ENCODE measurements around the gene FTCD.

The FTCD gene

DNA sequence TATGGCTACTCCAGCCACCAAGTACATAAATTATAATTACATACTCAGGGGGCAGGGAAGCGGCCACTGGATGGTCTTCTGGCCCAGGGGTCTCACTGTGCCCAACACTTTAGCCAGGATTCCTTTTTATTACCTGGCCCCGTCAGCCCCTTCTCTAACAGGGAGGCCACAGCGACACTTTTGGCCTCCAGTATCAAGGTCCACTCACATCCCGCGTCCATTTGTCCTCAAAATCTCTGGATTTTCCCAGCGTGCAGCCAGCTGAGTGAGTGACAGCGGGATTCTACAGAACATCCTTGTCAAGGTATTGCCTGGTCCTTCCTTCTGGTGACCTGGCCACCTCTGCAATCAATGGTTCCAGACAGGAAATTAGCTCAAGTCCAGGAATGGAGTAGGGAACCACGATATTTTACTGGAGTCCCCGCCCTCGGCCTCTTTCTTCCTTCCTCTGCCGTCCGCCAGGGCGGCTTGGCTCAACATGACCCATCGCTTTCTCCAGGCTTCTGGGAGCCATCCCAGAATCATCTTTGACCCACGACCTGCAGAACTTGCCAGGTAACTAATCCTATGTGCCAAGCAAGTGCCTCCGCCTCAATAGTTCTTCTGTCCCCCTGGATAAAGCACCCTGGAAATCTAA lies 60.2 kb downstream of the FTCD start:
- in situ Hi-C loops (cut with MboI; ENCODE audit: low sequenced_read_pairs): no loop called here

DNA sequence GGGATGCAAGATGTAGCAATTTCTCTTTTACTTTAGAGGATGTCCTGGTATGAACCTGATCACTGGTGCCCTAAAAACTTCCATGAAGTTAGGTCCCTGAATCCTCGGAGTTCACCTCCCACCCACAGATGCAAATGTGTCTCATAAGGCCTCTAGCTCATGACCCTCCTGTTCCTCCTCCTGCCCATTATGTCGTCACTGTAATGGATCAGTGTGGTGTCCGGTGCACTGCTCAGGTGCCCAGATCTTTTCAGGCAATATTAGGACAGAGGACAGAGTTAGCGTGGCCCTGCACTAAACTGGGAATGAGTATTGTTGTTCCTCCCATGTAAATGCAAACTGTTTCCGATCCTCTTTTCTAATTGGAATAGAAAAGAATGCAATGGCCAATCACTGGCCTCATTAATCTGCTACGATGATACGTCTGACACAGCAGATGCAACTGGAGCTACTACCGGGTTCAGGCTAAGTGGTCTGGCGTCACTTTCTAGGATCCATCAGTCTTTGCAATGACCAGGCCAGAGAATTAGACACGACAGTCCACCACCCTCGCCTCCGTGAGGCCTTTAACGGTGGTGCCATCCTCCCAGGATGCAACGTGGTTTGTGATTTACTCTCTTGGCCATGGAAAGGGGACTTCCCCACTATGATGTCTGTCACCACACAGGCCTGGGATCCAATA lies 60.8 kb downstream of the FTCD start:
- in situ Hi-C loops (cut with MboI; ENCODE audit: low sequenced_read_pairs): no loop called here

DNA sequence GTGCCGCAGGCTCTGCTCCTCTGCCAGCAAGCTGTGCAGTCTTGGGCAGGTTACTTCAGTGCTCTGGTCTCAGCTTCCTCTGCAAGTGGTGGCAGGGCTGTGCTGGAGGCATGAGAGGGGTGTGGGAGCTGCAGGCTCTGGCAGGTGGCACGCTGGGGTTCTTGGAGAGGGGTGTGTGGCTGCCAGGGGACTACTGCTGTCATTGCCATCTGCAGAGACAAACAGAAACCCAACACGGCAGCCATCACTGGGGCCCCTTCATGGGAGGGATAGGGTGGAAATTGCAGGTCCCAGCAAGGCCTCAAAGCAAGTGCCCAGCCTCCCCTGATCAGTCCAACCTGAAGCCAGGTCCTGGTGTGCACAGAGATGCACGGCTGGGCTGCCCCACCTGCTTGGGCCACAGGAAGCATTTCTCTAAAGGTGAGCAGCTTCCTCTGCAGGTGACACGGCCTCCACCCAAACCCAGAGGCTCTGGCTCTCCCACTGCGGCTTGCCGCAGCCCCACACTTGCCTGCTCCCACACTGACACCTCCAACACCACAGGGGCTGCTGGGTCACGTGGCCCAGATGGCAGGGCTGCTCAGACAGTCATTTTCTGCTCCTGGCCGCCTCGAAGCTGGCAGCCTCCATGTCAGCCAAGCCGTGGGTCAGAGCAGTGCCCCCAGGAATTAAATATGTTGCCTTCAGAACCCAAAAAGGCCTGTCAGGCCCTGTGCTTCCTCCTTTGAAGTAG lies 61.5 kb downstream of the FTCD start:
- in situ Hi-C loops (cut with MboI; ENCODE audit: low sequenced_read_pairs): no loop called here

DNA sequence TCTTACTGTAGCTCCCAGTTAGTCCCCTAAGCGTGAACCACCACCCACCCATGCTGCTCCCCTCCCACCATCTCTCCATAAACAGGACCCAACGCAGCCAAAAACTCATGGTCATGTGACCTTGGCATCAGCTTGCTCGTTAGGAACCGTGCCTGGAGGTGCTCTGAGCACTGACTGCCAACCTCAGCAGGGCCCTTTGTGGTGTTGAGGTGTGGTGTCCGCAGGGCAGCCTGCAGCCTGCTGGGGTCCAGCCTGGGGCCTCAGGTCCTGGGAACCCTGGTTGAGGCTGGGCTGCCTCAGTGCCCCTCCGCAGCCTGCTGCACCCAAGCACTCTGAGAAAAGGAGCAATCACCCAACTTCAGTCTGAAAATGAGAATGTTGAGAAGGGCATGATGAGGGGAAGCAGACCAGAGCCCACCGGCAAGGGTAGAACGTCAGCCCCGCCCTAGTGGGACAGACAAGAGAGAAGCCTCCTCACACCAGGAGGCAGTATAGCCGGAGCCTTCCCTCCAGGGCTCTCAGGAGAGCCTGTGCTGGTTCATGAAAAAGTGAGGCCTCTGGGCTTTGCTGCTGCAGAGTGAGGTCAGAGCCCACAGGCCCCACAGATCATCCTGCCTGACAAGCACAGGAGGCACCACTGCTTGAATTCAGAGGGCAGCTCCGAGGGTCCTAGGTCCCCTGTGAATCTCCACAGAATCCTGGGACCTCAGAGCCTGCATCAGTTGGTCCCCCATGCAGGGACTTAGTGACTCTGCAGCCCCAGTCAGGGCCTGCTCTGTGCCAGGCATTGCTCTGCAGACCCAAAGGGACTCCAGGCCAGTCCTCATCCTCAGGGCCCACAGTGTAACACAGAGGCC lies 62.3 kb downstream of the FTCD start:
- in situ Hi-C loops (cut with MboI; ENCODE audit: low sequenced_read_pairs): no loop called here

DNA sequence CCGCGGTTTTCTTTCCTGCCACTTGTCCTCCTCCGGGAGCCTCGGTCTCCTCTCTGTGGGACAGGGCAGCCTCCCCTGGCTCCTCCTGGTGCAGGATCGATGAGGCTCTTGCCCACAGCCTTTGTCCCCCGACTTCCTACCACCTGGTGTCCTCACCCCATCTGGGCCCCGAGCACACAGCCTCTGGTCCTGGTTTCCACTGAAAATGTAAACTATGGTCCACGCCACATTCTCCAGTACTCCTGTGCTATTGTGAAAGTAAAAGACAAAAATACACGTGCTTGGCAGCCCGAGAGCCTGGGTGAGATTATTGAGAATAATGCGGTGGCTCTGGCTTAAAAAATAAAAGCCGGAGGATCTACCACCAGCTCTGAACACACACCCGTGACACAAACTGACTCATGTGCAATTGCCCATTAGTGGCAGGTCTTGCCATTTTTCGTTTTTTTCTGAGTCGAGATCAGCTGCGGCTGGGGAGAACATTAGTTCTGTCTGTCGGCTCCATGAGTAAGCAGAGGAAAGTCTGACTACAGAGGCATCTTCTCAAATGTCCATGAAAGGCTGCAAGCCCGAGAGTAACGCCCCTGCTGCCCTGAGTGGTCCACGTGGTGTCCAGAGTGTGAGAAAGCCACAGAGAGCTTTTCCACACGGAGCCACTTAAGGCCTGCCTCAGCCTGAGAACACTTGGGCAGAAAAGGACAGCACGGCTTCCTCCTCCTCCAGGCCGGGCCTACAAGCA lies 63.2 kb downstream of the FTCD start:
- in situ Hi-C loops (cut with MboI; ENCODE audit: low sequenced_read_pairs): no loop called here

DNA sequence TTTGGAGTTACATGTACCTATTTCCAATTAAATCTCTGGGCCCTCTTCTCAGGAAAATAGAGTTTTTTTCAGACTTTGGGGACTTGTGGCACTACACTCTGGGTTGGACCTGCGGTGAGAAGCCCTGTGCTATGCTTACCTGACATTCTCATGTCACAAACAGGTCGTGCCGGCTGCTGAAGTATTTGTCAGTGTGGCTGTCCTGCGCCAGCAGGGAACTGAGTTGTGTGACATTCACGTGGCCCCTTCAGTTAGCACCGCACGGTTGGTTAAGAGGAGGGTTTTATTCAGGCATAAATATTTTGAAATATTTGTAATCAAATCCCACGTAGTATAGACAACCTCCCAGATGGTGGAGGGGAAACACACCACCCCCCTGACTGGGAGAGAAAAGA lies 63.8 kb downstream of the FTCD start:
- in situ Hi-C loops (cut with MboI; ENCODE audit: low sequenced_read_pairs): no loop called here

DNA sequence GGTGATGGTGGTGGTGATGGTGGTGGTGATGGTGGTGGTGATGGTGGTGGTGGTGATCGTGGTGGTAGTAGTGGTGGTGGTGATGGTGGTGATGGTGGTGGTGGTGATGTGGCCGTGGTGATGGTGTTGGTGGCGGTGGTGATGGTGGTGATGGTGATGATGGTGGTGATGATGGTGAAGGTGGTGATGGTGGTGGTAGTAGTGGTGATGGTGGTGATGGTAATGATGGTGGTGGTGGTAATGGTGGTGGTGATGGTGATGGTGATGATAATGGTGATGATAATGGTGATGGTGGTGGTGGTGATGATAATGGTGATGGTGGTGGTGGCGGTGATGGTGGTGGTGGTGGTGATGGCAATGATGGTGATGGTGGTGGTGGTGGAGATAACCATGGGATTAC lies 64.3 kb downstream of the FTCD start:
- in situ Hi-C loops (cut with MboI; ENCODE audit: low sequenced_read_pairs): no loop called here

DNA sequence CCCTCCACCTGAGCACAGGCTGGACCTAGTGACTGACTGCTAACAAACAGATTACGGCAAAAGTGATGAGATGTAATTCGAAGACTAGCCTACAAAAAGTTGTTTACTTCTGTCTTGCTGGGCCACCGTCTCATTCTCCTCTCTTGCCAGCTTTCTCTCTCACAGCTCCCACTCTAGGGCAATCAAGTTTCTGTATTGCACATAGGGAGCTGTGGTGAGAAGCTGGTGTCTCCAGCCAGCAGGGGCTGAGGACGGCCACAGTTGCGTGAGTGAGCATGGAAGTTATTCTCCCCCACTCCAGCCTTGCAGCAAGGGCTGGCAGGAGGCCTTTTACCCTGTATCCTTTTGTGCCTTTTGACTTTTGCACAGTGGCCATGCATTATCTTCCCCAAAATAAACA lies 66.1 kb downstream of the FTCD start:
- in situ Hi-C loops (cut with MboI; ENCODE audit: low sequenced_read_pairs): no loop called here

DNA sequence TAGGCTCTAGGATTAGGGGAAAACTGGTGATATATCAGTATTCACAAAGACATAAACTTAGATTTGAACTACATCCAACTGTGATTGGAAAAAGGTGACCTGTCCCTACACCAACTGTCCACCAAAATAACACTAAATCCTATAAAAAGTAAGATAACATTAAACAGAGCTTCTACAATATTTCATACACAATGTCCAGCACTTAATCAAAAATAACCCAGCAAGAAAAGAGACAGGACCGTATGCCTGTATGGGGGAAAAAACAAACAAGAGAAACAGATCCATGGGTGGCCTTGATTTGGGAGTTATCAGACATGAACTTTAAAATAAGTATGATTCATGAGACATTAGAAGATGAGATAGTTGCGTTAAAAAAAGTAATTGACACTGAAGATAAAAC lies 67.2 kb downstream of the FTCD start:
- in situ Hi-C loops (cut with MboI; ENCODE audit: low sequenced_read_pairs): no loop called here

DNA sequence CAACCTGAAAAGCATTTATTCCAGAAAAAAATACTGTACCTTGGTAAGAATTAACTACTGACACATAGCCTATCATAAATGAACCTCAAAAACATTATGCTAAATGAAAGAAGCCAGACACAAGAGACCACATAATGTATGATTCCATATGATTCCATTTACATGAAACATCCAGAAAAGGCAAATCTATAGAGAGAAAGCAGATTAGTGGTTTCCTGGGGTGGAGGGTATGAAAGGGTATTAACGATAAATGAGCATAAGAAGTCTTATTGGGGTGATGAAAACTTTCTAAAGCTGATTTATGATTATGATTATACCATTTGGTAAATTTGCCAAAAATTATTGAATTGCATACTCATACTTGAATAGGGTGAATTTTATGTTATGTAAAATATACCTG lies 67.7 kb downstream of the FTCD start:
- in situ Hi-C loops (cut with MboI; ENCODE audit: low sequenced_read_pairs): no loop called here
